Stimulated activated memory B cell treated with anti-CD40 and anti-IgM and Interleukin-4, amounts not matched to agents 10 μg/mL and 1 μg/mL and 100 μg/mL, for 72 hours (primary cell): ENCODE results near the gene MMD.
A peak's percentile ranks its signal among the peaks of the same experiment; 100 is the strongest.

Experiments used
- ATAC-seq: fragments of 150-1000 bp; cut with Tn5 transposase; 2 replicates; pipeline ENCODE4 v1.10.0; 2021
- H3K27ac Mint-ChIP-seq: one replicate; pipeline ENCODE4 v1.8.0; 2022; ENCODE audit warnings: mild to moderate bottlenecking, mixed read lengths
- H3K27me3 Mint-ChIP-seq: one replicate; pipeline ENCODE4 v1.8.0; 2022; ENCODE audit warnings: mixed read lengths
- H3K36me3 Mint-ChIP-seq: one replicate; pipeline ENCODE4 v1.8.0; 2022; ENCODE audit warnings: mixed read lengths
- H3K4me1 Mint-ChIP-seq: one replicate; pipeline ENCODE4 v1.8.0; 2022; ENCODE audit warnings: mixed read lengths
- H3K4me3 Mint-ChIP-seq: one replicate; pipeline ENCODE4 v1.8.0; 2022; ENCODE audit warnings: mild to moderate bottlenecking, moderate library complexity, mixed read lengths
- H3K9me3 Mint-ChIP-seq: one replicate; pipeline ENCODE4 v1.8.0; 2022; ENCODE audit warnings: mixed read lengths

The MMD gene

DNA sequence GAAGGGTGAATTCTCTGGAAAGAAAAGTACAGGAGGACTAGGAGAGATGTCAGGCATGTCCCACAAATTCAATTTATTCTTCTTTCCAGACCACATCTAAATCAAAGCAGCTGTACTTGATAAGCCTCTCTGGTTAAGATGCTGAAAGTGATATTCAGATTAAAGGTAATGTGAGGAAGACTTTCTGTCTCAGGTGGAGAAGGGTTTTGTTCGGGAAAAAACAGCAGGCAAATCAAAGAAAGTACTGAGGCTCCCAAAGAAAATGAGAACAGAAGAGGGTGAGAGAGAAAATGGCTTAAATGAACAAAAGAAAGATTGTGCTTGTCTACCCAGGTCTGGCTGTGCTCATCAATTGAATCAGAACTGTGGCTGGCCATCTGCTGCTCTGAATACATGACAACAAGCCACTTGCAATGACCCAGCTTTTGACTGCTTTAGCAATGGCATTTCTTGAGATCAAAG lies 55.6 kb downstream of the MMD start:
- Mint-ChIP-seq H3K36me3 (peaks cover 2% of the 10 kb centered on the region), H3K27ac (no peak overlapping the region), H3K4me1 (no peaks in the 10 kb centered on the region), H3K9me3 (peaks cover 6% of the 10 kb centered on the region), H3K4me3 (no peak overlapping the region), H3K27me3 (peaks cover 5% of the 10 kb centered on the region)
- no peak for ATAC-seq

GRCh38 chr17:55363033-55363432 lies 58.6 kb downstream of the MMD start:
- Mint-ChIP-seq H3K36me3 (peaks cover 8% of the 10 kb centered on the region), H3K27me3 (peaks cover 11% of the 10 kb centered on the region), H3K4me1 (no peaks in the 10 kb centered on the region), H3K4me3 (no peak overlapping the region), H3K9me3 (peaks cover 11% of the 10 kb centered on the region), H3K27ac (no peak overlapping the region)
- no peak for ATAC-seq

- no peaks in the 10 kb centered on the region for H3K4me1 Mint-ChIP-seq
- peaks cover 8% of the 10 kb centered on the region for H3K36me3 Mint-ChIP-seq
- no peak for ATAC-seq
- H3K9me3 Mint-ChIP-seq, result peaks cover 11% of the 10 kb centered on the region
- no peak overlapping the region for H3K4me3 Mint-ChIP-seq
- H3K27ac Mint-ChIP-seq, result no peak overlapping the region
- peaks cover 11% of the 10 kb centered on the region for H3K27me3 Mint-ChIP-seq
Observed at GRCh38 chr17:55360971-55361370, 60.7 kb downstream of the MMD start.

- H3K9me3 Mint-ChIP-seq, result peaks cover 8% of the 10 kb centered on the region
- peak; percentile 79 for ATAC-seq
- no peaks in the 10 kb centered on the region for H3K4me1 Mint-ChIP-seq
- peaks cover 11% of the 10 kb centered on the region for H3K27me3 Mint-ChIP-seq
- H3K4me3 Mint-ChIP-seq, result no peak overlapping the region
- no peak overlapping the region for H3K27ac Mint-ChIP-seq
- peaks cover 8% of the 10 kb centered on the region for H3K36me3 Mint-ChIP-seq
Observed at GRCh38 chr17:55356434-55357328, 65.0 kb downstream of the MMD start.

DNA sequence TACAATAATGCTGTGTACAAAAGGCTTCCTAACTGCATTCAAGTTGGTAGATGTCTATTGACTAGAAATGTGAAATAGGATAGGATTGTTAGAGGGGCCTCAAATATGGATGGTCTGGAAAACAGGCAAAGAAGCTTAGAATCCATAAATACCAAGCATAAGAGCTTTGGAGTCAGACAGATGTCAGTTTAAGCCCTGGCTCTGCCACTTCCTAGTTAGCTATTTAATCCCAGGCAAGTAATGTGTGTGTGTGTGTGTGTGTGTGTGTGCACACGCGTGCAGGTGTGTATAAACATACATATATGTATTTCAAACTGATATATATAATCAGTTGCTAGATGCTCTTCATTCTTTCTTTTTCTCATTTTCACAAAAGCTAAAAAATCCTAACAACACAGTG lies 66.7 kb downstream of the MMD start:
- Mint-ChIP-seq H3K9me3 (no peaks in the 10 kb centered on the region), H3K4me1 (no peaks in the 10 kb centered on the region), H3K4me3 (no peak overlapping the region), H3K27me3 (no peaks in the 10 kb centered on the region), H3K27ac (no peak overlapping the region), H3K36me3 (no peaks in the 10 kb centered on the region)
- no peak for ATAC-seq

DNA sequence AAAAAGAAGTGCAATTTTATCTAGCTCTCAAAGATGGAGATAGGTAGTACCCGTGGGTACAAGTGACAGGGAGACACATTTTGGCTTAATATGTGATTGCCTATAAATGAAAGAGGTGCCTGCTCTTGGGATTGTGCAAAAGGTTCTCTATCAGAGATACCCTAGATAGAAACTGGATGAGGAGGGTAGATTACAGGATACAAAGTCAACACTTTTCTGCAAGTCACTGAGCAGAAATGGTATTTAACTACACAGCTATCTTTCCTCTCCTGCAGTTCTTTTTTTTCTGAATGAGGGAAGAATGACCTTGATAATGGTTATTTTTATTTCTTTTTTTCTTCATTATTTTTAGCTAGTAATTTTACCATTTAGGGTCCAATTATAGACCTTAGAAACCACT lies 67.6 kb downstream of the MMD start:
- no peaks in the 10 kb centered on the region for H3K36me3 Mint-ChIP-seq

DNA sequence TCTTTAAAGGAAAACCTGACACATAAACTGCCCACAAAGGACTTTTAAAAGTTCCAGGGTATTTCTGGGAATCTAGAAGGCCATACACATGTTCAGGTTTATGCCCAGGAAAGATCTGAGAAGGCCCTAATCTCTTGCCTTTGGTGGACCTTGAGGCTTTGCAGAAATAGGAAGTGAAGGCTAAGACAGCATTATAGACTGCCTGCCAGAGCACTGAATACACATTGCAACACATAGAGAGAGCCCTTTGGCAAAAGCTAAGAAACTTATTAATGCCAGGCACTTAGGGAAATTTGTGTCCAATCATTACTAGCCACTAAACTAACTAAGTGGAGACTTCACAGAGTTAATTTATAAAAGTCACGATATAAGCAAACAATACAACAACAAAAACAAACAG lies 70.4 kb downstream of the MMD start:
- no peak overlapping the region for H3K4me3 Mint-ChIP-seq
- H3K27ac Mint-ChIP-seq, result no peak overlapping the region
- H3K36me3 Mint-ChIP-seq, result no peaks in the 10 kb centered on the region
- no peaks in the 10 kb centered on the region for H3K4me1 Mint-ChIP-seq
- peaks cover 4% of the 10 kb centered on the region for H3K9me3 Mint-ChIP-seq
- no peaks in the 10 kb centered on the region for H3K27me3 Mint-ChIP-seq
- ATAC-seq, result no peak

More for the DNA sequence above, 67.6 kb downstream of the MMD start:
- no peak overlapping the region for H3K27ac Mint-ChIP-seq
- no peak overlapping the region for H3K4me3 Mint-ChIP-seq
- H3K9me3 Mint-ChIP-seq, result no peaks in the 10 kb centered on the region
- no peaks in the 10 kb centered on the region for H3K4me1 Mint-ChIP-seq
- ATAC-seq, result no peak
- no peaks in the 10 kb centered on the region for H3K27me3 Mint-ChIP-seq

- Mint-ChIP-seq H3K4me3 (no peak overlapping the region), H3K9me3 (peaks cover 5% of the 10 kb centered on the region), H3K4me1 (no peaks in the 10 kb centered on the region), H3K27ac (no peak overlapping the region), H3K36me3 (no peaks in the 10 kb centered on the region), H3K27me3 (no peaks in the 10 kb centered on the region)
- no peak for ATAC-seq
Observed at GRCh38 chr17:55350825-55351205, 70.8 kb downstream of the MMD start.

- Mint-ChIP-seq H3K4me3 (no peak overlapping the region), H3K9me3 (peaks cover 8% of the 10 kb centered on the region), H3K36me3 (no peaks in the 10 kb centered on the region), H3K27me3 (no peaks in the 10 kb centered on the region), H3K27ac (no peak overlapping the region), H3K4me1 (no peaks in the 10 kb centered on the region)
- no peak for ATAC-seq
Observed at GRCh38 chr17:55348749-55349354, 72.8 kb downstream of the MMD start.

- Mint-ChIP-seq H3K9me3 (peaks cover 8% of the 10 kb centered on the region), H3K4me1 (no peaks in the 10 kb centered on the region), H3K27ac (no peak overlapping the region)
Observed at GRCh38 chr17:55347341-55347740, 74.3 kb downstream of the MMD start.

DNA sequence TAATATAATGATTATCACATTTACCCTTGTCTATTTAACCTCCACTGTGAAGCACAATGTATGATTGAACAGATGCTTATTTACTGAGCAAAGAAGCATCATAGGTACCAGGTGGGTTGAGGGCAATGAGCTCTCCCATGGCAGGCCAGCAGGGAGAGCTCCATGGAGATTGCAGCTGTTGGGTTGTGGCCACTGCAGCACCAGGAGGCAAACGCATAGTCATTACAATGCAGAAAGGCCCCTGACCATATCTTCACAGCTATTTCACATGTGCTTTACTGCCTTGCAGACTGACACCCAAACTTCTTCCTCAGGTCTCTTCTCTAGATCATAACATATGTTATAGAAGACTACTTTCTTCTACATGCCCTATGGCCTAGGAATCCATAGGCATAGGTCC lies 75.0 kb downstream of the MMD start:
- no peak overlapping the region for H3K27ac Mint-ChIP-seq
- ATAC-seq, result no peak
- no peaks in the 10 kb centered on the region for H3K4me1 Mint-ChIP-seq
- no peak overlapping the region for H3K4me3 Mint-ChIP-seq
- peaks cover 15% of the 10 kb centered on the region for H3K27me3 Mint-ChIP-seq
- H3K36me3 Mint-ChIP-seq, result no peaks in the 10 kb centered on the region
- H3K9me3 Mint-ChIP-seq, result peaks cover 8% of the 10 kb centered on the region

More at GRCh38 chr17:55347341-55347740, 74.3 kb downstream of the MMD start:
- Mint-ChIP-seq H3K27me3 (peaks cover 9% of the 10 kb centered on the region), H3K4me3 (no peak overlapping the region), H3K36me3 (no peaks in the 10 kb centered on the region)
- ATAC-seq, result no peak

DNA sequence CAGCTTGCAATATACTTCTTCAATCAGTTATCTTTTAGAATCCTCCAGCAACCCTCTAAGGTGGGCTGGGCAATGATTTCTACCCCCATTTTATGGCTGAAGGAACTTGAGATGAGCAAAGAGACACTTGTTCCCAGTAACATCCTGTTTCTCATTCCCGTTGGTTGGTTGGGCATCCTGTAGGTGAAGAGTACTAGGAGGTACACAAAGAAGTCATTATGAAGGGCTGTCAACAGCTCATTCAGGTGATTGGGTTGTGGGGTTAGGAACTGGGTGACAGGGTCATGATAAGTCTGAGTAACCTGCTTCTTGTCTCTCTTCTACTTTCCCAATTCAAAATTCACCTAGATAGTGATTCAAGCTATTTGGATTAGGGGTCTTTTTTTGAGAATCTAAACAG lies 76.5 kb downstream of the MMD start:
- Mint-ChIP-seq H3K27me3 (peaks cover 19% of the 10 kb centered on the region), H3K4me3 (no peak overlapping the region), H3K9me3 (peaks cover 8% of the 10 kb centered on the region), H3K36me3 (no peaks in the 10 kb centered on the region), H3K4me1 (no peaks in the 10 kb centered on the region), H3K27ac (no peak overlapping the region)
- ATAC-seq, result no peak

DNA sequence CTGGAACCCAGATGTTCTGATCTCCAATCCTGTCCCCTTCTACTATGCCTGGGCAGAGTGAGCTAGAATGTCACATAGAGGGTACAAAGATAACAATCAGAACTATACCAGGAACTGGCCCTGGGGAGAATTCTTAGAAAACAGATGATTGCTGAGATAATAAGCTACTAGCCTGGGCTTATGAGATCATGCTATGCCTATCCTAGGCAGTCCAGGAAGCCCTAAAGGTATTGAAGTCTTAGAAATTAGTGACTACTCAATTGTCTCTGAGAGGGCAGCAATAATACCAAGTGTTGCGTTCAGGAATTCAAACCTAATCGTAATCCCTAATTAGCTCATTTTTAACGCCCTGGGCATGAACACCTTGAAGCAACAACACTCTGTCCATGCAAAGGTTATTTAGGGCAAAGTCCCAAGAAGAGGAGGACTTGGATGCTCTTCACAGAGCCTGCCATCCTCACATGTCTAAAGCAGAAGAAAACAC lies 77.1 kb downstream of the MMD start:
- Mint-ChIP-seq H3K4me1 (no peaks in the 10 kb centered on the region), H3K9me3 (peaks cover 8% of the 10 kb centered on the region), H3K36me3 (no peaks in the 10 kb centered on the region), H3K27me3 (peaks cover 25% of the 10 kb centered on the region), H3K4me3 (no peak overlapping the region), H3K27ac (no peak overlapping the region)
- peak; percentile 27 for ATAC-seq

- Mint-ChIP-seq H3K9me3 (peaks cover 8% of the 10 kb centered on the region), H3K4me3 (no peak overlapping the region), H3K4me1 (no peaks in the 10 kb centered on the region), H3K36me3 (no peaks in the 10 kb centered on the region), H3K27me3 (peaks cover 30% of the 10 kb centered on the region), H3K27ac (no peak overlapping the region)
- ATAC-seq, result no peak
Observed at GRCh38 chr17:55343900-55344513, 77.6 kb downstream of the MMD start.

GRCh38 chr17:55342800-55343585 lies 78.6 kb downstream of the MMD start:
- H3K4me3 Mint-ChIP-seq, result no peak overlapping the region
- H3K27ac Mint-ChIP-seq, result no peak overlapping the region
- no peaks in the 10 kb centered on the region for H3K4me1 Mint-ChIP-seq
- peaks cover 32% of the 10 kb centered on the region for H3K27me3 Mint-ChIP-seq
- H3K36me3 Mint-ChIP-seq, result no peaks in the 10 kb centered on the region
- no peak for ATAC-seq
- H3K9me3 Mint-ChIP-seq, result peaks cover 8% of the 10 kb centered on the region
